ENCODE measurements around the gene TRPV5.

Gene TRPV5

DNA sequence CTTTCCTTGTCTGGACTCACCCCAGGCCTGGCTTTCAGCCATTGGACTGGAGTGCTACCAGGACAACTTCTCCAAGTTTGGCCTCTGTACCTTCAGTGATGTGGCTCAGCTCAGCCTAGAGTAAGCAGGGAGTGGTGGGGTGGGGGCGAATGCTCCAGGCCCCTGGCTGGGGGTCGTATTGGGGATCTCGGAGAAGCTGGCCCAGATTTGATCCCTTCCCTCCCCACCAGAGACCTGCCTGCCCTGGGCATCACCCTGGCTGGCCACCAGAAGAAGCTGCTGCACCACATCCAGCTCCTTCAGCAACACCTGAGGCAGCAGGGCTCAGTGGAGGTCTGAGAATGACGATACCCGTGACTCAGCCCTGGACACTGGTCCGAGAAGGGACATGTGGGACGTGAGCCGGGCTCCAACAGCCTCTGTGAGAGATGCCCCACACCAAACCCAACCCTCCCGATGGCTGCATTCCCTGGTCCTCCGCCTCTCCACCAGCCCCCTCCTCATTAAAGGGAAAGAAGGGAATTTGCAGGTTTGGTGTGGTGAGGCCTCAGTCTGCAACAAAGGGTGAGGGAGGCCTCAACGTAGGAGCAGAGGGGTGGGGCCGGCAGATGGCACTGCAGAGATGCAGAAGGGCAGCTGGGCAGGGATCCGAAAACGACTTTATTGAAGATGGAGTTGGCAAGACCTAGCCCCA, 62.8 kb downstream of the TRPV5 start:
- DNase-seq (ENCODE audit: low read depth), result no peak

DNA sequence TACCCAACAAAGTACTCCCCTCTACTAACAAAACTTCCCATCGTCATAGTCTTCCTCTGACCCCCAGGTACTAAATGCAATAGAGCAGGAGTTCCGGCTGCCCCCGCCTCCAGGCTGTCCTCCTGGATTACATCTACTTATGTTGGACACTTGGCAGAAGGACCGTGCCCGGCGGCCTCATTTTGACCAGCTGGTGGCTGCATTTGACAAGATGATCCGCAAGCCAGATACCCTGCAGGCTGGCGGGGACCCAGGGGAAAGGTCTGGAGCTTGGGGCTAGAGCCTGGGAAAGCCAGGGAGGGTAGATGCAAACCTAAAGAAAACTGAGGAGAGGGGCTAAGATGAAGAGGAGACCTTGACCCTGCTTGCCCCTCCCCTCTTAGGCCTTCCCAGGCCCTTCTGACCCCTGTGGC, 63.4 kb downstream of the TRPV5 start:
- DNase-seq (ENCODE audit: low read depth), result no peak

DNA sequence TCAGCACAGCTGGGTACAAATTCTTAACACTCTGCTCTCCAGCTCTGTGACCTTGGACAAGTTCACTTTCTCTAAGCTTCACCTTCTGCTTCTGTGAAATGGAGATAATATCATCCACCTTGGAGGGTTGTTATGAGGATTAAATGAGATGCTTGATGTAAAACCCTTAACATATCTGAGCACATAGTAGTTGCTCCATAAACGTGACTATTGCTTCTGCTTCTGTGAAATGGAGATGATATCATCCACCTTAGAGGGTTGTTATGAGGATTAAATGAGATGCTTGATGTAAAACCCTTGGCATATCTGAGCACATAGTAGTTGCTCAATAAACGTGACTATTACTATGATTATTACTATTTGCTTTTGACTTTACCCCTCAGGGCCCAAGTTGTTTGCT, 64.1 kb downstream of the TRPV5 start:
- DNase-seq (ENCODE audit: low read depth), result no peak

DNA sequence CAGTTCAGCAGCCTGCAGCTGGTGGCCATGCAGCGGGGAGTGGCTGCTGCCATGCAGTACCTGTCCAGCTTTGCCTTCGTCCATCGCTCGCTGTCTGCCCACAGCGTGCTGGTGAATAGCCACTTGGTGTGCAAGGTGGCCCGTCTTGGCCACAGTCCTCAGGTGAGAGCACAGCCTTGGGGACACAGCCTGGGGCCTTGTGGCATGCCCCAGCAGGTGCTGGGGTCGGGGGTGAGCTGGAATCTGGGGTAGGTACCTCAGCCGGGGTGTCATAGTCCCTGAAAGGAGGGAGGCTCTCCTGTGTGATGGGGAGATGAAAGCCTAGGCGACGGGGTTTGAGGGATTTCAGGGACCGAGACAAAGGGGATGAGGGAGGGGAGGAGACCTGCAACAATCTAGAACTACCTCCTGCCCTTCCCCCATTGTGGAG, 64.5 kb downstream of the TRPV5 start:
- no peak for DNase-seq (ENCODE audit: low read depth)

DNA sequence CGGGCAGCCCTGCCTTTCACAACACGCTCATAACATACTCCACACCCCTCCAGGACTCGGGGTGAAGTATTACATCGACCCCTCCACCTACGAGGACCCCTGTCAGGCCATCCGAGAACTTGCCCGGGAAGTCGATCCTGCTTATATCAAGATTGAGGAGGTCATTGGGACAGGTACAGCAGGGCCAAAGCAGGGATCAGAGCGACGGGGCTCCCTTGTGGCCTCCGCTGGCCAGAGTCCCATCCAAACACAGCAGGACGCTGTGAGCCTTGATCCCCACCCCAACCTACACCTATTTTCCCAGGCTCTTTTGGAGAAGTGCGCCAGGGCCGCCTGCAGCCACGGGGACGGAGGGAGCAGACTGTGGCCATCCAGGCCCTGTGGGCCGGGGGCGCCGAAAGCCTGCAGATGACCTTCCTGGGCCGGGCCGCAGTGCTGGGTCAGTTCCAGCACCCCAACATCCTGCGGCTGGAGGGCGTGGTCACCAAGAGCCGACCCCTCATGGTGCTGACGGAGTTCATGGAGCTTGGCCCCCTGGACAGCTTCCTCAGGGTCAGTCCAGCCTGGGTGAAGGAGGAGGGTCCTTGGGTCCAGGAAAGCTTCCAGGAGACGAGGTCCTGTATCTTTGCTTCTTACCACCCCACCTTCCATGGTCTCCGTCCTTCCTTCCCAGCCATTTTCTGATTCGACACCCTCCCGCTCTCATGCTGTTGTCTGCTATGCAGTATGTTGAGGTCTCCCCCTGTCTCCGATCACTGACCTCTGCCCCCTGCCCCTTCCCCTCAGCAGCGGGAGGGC, 65.2 kb downstream of the TRPV5 start:
- DNase-seq (ENCODE audit: low read depth), result no peak

DNA sequence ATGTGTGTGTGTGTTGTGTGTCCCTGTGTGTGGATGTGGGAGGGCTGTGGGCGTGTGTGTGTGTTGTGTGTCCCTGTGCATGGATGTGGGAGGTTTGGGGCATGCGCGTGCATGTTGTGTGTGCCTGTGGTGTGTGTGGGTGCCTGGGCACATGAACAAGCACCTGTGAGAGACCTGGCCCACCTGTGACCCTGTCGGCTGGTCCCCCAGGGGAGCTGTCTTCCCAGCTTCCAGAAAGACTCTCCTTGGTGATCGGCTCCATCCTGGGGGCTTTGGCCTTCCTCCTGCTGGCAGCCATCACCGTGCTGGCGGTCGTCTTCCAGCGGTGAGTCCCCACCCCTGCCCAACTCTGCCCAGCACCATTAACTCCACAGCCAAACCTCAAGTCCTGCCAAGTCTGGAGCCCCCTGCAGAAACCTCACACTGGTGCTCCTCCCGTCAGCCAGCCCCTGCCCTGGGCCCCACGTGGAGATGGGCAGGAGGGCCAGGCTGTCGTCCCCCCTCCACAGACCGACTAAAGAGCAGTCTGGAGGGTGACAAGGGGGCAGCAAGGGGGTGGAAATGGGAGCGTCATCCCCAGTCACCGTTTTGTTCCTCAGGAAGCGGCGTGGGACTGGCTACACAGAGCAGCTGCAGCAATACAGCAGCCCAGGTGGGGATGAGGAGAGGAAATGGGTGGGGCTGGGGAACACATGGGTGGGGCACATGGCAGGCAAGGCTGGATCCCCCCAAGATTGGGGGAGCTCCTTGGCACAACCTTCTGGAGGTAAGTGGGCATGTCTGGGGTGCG, 66.0 kb downstream of the TRPV5 start:
- no peak for DNase-seq (ENCODE audit: low read depth)

DNA sequence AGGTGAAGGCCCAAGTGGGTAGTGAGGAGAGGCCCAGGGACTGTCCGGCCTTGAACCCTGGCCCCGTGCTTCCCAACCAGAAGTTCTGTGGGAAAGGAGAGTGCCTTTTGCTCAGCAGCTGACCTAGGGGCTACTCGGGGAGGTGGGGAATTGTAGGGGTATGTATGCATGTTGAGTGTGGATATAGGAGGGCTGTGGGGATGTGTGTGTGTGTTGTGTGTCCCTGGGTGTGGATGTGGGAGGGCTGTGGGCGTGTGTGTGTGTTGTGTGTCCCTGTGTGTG, 66.5 kb downstream of the TRPV5 start:
- DNase-seq (ENCODE audit: low read depth), result no peak

DNA sequence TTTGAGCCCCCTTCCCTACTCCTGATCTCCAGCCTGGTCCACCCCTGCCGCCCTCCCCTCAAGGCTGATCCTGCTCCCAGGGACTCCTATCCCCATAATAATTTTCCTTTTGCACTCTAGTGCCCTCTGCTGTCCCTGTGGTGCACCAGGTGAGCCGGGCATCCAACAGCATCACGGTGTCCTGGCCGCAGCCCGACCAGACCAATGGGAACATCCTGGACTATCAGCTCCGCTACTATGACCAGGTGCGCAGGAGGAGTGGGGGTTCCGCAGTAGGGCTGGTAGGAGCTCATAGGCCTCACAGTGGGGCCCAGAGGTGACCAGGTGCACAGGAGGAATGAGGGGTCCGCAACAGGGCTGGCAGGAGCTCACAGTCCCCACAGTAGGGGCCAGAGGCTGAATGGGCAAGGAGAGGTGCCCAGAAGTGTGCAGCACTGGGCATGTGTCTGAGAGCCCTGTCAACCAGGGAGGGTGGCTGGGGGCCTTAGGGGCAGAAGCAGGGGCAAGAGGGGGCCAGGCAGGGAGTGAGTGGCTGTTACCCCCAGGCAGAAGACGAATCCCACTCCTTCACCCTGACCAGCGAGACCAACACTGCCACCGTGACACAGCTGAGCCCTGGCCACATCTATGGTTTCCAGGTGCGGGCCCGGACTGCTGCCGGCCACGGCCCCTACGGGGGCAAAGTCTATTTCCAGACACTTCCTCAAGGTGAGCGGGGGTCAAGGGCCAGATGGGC, 67.0 kb downstream of the TRPV5 start:
- no peak for DNase-seq (ENCODE audit: low read depth)

DNA sequence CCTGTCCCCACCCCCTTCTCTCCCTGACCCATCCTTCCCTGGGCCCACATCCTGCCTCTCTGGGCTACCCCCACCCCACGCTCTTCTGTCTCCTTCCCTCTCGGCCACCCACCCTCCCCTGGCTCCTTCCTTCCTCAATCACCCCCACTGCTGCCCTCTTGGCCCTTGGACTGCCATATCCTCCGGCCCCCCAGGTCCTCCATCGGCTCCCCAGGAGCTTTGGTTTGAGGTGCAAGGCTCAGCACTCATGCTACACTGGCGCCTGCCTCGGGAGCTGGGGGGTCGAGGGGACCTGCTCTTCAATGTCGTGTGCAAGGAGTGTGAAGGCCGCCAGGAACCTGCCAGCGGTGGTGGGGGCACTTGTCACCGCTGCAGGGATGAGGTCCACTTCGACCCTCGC, 67.8 kb downstream of the TRPV5 start:
- DNase-seq (ENCODE audit: low read depth), result no peak

DNA sequence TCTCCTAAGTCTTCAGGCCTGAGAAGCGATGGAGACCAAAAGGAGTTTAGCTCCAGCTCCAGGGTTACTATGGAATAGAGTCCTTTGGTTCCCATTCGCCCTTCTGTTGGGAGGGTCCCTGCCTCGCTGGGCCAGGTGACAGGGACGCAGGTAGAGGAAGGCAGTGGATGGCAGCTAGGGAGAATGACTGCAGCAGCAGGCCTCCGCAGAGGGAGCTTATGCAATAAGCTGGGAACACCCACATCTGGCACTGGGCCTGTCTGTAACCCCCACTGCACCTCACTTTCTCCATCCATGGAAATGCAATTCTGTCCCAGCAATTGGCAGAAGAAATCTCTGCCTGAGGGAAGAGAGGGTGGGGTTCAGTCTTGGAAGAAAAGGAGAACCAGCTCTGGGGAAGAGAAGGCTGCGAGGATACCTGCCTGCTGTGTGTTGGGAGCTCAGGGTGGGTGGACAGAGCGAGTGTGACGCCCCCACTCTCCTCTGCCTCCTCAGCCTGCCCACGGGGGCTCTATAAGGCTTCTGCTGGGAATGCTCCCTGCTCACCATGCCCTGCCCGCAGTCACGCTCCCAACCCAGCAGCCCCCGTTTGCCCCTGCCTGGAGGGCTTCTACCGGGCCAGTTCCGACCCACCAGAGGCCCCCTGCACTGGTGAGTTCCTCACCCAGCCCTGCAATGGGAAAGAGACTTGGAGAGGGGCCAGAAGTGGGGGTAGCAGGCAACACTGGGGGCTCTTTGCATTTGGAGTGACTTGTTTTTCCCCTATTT, 68.4 kb downstream of the TRPV5 start:
- DNase-seq (ENCODE audit: low read depth), result no peak

DNA sequence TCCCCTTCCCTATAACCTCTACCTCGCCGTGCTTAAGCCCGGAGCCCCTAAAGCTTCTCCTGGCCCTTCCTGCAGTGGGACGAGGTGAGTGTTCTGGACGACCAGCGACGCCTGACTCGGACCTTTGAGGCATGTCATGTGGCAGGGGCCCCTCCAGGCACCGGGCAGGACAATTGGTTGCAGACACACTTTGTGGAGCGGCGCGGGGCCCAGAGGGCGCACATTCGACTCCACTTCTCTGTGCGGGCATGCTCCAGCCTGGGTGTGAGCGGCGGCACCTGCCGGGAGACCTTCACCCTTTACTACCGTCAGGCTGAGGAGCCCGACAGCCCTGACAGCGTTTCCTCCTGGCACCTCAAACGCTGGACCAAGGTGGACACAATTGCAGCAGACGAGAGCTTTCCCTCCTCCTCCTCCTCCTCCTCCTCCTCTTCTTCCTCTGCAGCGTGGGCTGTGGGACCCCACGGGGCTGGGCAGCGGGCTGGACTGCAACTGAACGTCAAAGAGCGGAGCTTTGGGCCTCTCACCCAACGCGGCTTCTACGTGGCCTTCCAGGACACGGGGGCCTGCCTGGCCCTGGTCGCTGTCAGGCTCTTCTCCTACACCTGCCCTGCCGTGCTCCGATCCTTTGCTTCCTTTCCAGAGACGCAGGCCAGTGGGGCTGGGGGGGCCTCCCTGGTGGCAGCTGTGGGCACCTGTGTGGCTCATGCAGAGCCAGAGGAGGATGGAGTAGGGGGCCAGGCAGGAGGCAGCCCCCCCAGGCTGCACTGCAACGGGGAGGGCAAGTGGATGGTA, 69.5 kb downstream of the TRPV5 start:
- DNase-seq (ENCODE audit: low read depth), result no peak

DNA sequence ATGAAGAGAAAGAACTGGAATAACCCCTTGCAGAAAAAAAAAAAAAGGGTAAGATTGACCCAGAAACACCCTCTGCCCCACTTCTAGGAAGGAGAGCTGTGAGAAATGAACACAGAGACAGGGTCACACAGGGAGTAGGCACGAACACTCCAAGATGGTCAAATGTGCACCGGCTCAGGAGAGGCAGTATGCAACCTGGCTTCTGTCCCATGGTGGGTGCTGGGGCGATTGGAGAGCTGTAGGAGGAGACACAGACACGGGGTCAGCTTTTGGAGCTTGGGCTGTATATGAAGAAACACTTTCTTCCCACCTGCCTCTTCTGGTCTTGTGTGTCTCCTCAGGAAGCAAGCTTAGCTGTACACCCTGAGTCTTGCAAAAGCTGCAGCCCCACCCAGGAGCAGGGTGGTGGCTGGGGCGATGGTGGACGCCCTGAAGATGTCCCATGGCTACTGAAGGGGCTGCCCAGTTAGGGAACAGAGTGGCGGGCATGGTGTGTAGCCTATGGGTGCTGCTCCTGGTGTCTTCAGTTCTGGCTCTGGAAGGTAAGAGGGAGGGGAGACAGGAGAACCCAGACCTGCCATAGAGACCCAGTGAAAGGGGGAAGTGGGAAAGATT, 70.7 kb downstream of the TRPV5 start:
- DNase-seq (ENCODE audit: low read depth), result no peak

DNA sequence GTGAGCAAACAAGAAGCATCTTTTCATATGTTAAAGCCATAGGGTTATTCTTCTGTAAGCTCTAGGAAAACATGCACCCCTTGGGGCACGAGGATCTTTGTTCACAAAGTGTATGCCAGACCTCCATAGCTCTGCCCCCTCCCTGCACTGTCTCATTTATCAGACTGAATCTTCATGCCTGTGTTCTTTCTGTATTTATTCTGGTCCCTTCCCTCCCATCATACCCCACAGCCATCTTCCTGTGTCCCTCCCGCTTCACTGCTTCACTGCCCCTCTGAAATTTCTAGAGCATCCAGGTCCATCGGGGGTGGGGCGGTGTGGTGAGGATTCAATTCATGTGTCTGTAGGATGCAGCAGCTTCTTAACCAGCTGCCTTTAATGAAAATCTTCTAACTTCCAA, 71.2 kb downstream of the TRPV5 start:
- DNase-seq (ENCODE audit: low read depth), result no peak

DNA sequence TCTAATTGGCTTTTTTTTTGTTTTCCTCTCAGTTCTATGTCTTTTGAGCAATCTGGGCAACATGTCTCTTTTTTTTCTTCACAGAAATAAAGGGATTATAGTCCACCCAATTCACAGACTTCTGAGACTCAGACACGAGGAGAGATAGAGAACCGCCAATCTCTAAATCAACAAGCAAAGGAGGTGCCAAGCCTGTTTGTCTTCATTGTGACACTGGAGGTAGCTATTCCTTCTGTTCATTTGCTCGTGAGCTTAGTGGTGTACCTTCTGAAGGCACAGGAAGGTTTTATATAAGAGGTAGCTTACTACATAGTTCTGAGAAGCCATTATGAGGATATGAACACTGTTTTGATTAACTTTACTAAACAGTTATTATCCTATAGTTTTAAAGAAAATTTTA, 72.6 kb downstream of the TRPV5 start:
- DNase-seq (ENCODE audit: low read depth), result no peak

DNA sequence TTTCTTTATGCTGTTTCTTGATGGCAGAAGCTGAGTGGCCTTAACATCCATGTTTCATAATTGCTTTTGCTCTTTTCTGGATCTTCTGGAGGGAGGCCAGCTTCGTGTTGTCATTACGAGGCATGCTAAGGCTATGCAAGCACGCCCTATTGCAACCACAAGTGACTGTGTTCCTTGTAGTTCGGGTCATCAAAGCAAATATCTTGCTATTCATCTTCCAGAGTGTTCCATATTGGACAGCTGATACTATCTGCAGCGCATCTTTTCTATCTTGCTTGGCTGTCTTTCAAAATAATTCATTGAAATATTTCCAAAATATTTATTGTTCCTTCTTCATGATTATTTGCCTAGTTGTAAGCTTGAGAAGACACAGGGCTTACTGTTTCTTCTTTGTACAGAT, 73.7 kb downstream of the TRPV5 start:
- DNase-seq (ENCODE audit: low read depth), result no peak

DNA sequence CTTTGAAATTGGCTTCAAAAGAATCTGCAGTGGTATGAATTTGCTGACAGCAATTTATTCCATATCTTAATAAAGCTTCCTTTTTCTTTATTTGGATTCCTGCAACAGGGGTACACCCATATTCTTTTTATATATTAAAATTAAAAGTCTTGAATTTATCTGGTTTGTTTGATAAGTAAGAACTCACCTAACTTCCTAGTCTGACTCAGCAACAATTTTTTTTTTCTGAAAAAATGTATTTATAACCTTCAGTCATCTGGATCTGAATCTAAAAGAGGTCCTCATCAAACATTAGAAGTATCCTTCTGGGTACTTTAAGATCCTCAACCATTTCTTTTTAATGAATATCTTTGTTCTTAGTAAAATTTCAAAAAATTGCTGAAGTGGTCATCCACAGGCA, 74.1 kb downstream of the TRPV5 start:
- no peak for DNase-seq (ENCODE audit: low read depth)

Measured in stimulated activated CD4-positive, alpha-beta T cell treated with anti-CD3 and anti-CD28 coated beads, Interleukin-2, amount 100 ng/mL, for 4 hours (primary cell).